ENCODE results near the gene ARHGEF10L.

Gene ARHGEF10L

DNA sequence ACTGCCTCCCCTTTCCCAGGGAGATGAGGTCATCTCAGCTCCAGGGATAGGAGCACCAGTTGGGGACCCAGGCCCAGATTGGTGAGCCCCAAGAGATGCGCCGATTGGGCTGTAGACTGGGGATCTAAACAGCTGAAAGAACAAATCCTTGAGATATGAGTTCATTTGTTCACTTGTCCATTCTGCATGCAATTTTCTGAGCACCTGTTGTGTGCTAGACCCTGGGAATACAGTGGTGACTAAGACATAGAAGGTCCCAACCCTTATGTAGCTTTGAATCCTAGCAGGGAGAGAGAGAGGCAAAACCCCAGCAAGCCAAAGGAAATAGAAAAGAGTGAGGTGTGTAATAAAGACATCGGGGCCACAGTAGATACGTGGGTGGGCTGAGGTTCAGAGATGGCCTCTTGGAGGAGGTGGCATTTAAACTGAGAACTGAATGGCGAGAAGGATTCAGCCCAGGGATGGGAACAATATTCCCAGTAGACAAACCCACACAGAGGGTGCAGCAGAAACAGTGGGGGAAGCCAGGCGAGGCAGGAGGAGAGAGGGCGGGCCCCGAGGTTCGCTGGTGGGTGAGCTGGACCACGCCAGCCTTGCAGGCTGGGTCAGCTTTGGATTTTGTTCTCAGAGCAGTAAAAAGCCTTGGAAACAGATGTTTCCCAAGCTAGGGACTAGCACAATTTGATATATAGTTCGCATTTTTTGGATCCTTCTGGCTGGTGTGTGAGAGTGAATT, 110.0 kb downstream of the ARHGEF10L start:
- Histone ChIP-seq H3K4me3 (ENCODE audit: low read depth, low read length) (no peak overlapping the region), H3K27ac (no peak overlapping the region), H3K27me3 (replicated peaks) (no peaks in the 10 kb centered on the region), H3K36me3 (replicated peaks) (no peaks in the 10 kb centered on the region)
- in situ Hi-C loops (cut with HindIII; ENCODE audit: low pct_ligation_motif_present, low sequenced_read_pairs): no loop called here
- no peak for DNase-seq
- TF ChIP-seq, protein P1, sequence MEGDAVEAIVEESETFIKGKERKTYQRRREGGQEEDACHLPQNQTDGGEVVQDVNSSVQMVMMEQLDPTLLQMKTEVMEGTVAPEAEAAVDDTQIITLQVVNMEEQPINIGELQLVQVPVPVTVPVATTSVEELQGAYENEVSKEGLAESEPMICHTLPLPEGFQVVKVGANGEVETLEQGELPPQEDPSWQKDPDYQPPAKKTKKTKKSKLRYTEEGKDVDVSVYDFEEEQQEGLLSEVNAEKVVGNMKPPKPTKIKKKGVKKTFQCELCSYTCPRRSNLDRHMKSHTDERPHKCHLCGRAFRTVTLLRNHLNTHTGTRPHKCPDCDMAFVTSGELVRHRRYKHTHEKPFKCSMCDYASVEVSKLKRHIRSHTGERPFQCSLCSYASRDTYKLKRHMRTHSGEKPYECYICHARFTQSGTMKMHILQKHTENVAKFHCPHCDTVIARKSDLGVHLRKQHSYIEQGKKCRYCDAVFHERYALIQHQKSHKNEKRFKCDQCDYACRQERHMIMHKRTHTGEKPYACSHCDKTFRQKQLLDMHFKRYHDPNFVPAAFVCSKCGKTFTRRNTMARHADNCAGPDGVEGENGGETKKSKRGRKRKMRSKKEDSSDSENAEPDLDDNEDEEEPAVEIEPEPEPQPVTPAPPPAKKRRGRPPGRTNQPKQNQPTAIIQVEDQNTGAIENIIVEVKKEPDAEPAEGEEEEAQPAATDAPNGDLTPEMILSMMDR (IDR thresholded peaks at IDR 0.05; ENCODE audit: low read depth, low read length, missing control alignments): no peak

DNA sequence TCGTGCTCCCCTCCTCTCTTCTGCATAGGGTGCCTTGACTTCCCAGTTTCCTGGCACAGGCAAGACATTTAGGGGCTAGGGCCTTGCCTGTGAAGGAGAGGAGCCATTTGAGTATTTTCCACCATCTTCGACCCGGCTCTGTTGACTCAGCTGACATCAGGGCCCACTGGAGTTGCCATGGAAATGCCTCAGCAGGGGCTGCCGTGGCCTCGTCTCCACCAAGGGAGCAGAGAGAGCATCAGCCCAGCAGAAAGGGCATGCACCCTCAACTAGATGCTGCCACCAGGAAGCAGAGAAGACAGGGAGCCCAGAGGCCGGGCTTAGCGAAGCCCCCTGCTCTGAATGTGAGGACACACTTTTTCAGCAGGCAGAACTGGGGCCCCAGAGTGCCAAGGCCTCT, 113.8 kb downstream of the ARHGEF10L start:
- no peak overlapping the region for H3K4me3 ChIP-seq (ENCODE audit: low read depth, low read length)
- no peaks in the 10 kb centered on the region for H3K36me3 ChIP-seq (replicated peaks)
- no peak overlapping the region for H3K27ac ChIP-seq
- in situ Hi-C loops (cut with HindIII; ENCODE audit: low pct_ligation_motif_present, low sequenced_read_pairs): no loop called here
- no peak for DNase-seq
- TF ChIP-seq, protein P1 (IDR thresholded peaks at IDR 0.05; ENCODE audit: low read depth, low read length, missing control alignments): no peak
- no peaks in the 10 kb centered on the region for H3K27me3 ChIP-seq (replicated peaks)

DNA sequence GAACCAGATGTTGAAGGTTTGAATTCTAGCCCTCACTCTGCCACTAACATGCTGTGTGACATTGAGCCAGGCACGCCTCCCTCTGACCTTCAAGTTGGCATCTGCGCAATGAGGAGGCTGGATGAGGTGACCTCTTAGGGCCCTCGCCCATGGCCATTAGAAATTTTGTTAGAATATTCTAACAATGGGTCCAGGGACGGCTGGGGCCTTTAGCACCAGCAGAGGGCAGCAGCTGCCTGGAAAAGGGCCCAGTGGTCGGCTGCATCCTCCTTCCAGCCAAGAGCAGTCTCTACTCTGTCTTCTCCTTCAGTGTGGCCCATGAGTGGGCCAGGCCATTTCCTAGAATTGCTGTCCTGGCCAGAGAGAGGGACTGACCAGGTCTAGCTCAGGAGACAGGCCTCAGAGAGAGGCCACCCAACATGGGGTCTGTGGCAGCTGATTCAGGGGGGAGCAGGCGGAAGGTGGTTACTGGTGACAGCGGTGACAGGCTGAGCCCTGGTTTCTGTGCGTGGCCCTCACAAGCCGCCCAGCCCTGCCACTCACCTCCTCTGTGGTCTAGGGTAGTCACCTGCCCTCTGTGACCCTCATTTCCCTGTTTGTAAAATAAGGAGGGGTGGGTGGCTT, 114.3 kb downstream of the ARHGEF10L start:
- TF ChIP-seq, protein P1 (IDR thresholded peaks at IDR 0.05; ENCODE audit: low read depth, low read length, missing control alignments): peak; percentile 92

DNA sequence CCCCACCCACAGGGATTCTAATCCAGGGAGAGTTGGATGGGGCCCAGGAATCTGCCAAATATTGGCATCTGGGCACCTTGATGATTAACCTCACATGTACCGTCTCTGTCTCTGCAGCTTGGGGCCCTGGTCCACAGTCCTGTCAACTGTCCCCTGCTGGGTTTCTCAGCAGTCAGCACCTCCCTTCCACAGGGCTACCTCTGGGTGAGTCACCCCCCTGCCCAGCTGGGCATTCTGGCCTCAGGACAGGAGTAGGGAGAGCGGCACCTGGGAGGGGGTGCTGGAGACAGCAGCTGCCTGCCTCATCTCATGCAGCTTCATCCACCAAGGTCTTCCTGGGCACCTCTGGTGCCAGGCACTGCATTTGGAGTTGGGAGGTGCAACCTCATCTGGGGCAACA, 115.0 kb downstream of the ARHGEF10L start:
- Histone ChIP-seq H3K4me3 (ENCODE audit: low read depth, low read length) (no peak overlapping the region), H3K27ac (no peak overlapping the region), H3K36me3 (replicated peaks) (no peaks in the 10 kb centered on the region), H3K27me3 (replicated peaks) (no peaks in the 10 kb centered on the region)
- in situ Hi-C loops (cut with HindIII; ENCODE audit: low pct_ligation_motif_present, low sequenced_read_pairs): no loop called here
- no peak for DNase-seq
- TF ChIP-seq, protein P1 (IDR thresholded peaks at IDR 0.05; ENCODE audit: low read depth, low read length, missing control alignments): no peak

More for the DNA sequence above, 114.3 kb downstream of the ARHGEF10L start:
- no peaks in the 10 kb centered on the region for H3K27me3 ChIP-seq (replicated peaks)
- no peak overlapping the region for H3K4me3 ChIP-seq (ENCODE audit: low read depth, low read length)
- peak; percentile 33 for DNase-seq
- no peak overlapping the region for H3K27ac ChIP-seq
- H3K36me3 ChIP-seq (replicated peaks): no peaks in the 10 kb centered on the region
- in situ Hi-C loops (cut with HindIII; ENCODE audit: low pct_ligation_motif_present, low sequenced_read_pairs): no loop called here

- H3K36me3 ChIP-seq (replicated peaks): no peaks in the 10 kb centered on the region
- no peak overlapping the region for H3K27ac ChIP-seq
- in situ Hi-C loops (cut with HindIII; ENCODE audit: low pct_ligation_motif_present, low sequenced_read_pairs): no loop called here
- no peaks in the 10 kb centered on the region for H3K27me3 ChIP-seq (replicated peaks)
- TF ChIP-seq, protein P1 (IDR thresholded peaks at IDR 0.05; ENCODE audit: low read depth, low read length, missing control alignments): no peak
- no peak overlapping the region for H3K4me3 ChIP-seq (ENCODE audit: low read depth, low read length)
- DNase-seq: no peak
These were observed 115.7 kb downstream of the ARHGEF10L start for GRCh38 chr1:17655169-17655568.
